Measurements from ENCODE around the gene DST. TPM values are rescaled to one million over a fixed set of nuclear protein-coding genes. Genes with fewer than 3 reads are reported as not detected.

DST gene
- total RNA-seq, 1 experiment from 2014 or later = 76.0 TPM

GRCh38 chr6:56419191-56419590 lies 223.5 kb downstream of the DST start:
- Mint-ChIP-seq H3K36me3 (ENCODE audit: insufficient read depth, unreplicated experiment) (no peaks in the 10 kb centered on the region), H3K4me3 (ENCODE audit: unreplicated experiment) (no peak overlapping the region), H3K27me3 (ENCODE audit: insufficient read depth, unreplicated experiment) (no peaks in the 10 kb centered on the region), H3K27ac (ENCODE audit: unreplicated experiment) (no peak overlapping the region), H3K9me3 (ENCODE audit: unreplicated experiment) (no peaks in the 10 kb centered on the region), H3K4me1 (ENCODE audit: low read depth, unreplicated experiment) (peaks cover 6% of the 10 kb centered on the region)
- BruUV-seq (replicated peaks) = no TSS peak
- Histone ChIP-seq H3K4me3 (ENCODE audit: low read depth, low read length) (no peak overlapping the region), H3K36me3 (ENCODE audit: control insufficient read depth, insufficient read depth, low read length) (no peaks in the 10 kb centered on the region), H3K9me3 (no peaks in the 10 kb centered on the region), H3K27me3 (replicated peaks; ENCODE audit: control insufficient read depth, insufficient read depth, low read length) (no peaks in the 10 kb centered on the region), H3K4me1 (no peaks in the 10 kb centered on the region)
- intact Hi-C loops (cut with micrococcal nuclease; ENCODE audit: unreplicated experiment) = no loop called here
- no peak for TF ChIP-seq CTCF (IDR thresholded peaks at IDR 0.05; ENCODE audit: insufficient read depth in 1 of 2, low read depth in 1 of 2, low read length in 1 of 2, severe bottlenecking in 1 of 2, unreplicated experiment in 1 of 2)
- CTCF ChIA-PET = no interaction called here
- DNase-seq = no peak
- POLR2A ChIA-PET = no interaction called here

GRCh38 chr6:56417823-56418222 lies 224.9 kb downstream of the DST start:
- Mint-ChIP-seq H3K36me3 (ENCODE audit: insufficient read depth, unreplicated experiment) (no peaks in the 10 kb centered on the region), H3K27ac (ENCODE audit: unreplicated experiment) (no peak overlapping the region), H3K27me3 (ENCODE audit: insufficient read depth, unreplicated experiment) (no peaks in the 10 kb centered on the region), H3K4me3 (ENCODE audit: unreplicated experiment) (no peak overlapping the region), H3K4me1 (ENCODE audit: low read depth, unreplicated experiment) (peaks cover 6% of the 10 kb centered on the region), H3K9me3 (ENCODE audit: unreplicated experiment) (no peaks in the 10 kb centered on the region)
- no peaks in the 10 kb centered on the region for H3K36me3 ChIP-seq (ENCODE audit: control insufficient read depth, insufficient read depth, low read length)
- H3K4me3 ChIP-seq (ENCODE audit: low read depth, low read length) = no peak overlapping the region
- intact Hi-C loops (cut with micrococcal nuclease; ENCODE audit: unreplicated experiment) = loop anchor here (1.0 kb wide), 1 partner anchor 48 kb away; no protein-coding TSS in a partner anchor
- no TSS peak for BruUV-seq (replicated peaks)
- H3K4me1 ChIP-seq = no peaks in the 10 kb centered on the region
- DNase-seq = peak in 1 of 2 experiments; percentile 15
- peak; percentile 23 to 49 for TF ChIP-seq CTCF (IDR thresholded peaks at IDR 0.05; ENCODE audit: insufficient read depth in 1 of 2, low read depth in 1 of 2, low read length in 1 of 2, severe bottlenecking in 1 of 2, unreplicated experiment in 1 of 2)
- ChIA-PET POLR2A (no interaction called here), CTCF (interaction anchor here (1.0 to 2.1 kb wide), 2 partner anchors 47 to 131 kb away, joined by 3 to 8 read pairs; no protein-coding TSS in a partner anchor)
- H3K27me3 ChIP-seq (replicated peaks; ENCODE audit: control insufficient read depth, insufficient read depth, low read length) = no peaks in the 10 kb centered on the region
- H3K9me3 ChIP-seq = no peaks in the 10 kb centered on the region

DNA sequence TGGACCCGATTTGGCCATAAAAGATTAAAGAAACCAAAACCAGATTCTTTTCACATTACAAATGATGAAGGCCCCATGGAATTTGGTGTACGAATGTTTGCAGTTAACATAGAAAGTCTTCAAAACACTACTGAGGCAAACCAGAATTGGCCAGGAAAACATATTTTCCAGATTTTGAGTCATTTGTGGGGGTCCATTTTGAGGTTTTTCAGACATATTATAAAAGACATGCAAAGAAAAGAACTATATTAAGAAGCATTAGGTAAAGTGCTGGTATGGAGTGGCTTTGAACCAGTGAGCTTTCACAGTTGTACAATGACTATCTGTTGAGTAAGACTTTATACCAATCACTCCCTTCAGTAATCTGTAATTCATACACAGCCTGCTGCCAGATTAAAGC lies 226.4 kb downstream of the DST start:
- Histone ChIP-seq H3K36me3 (ENCODE audit: control insufficient read depth, insufficient read depth, low read length) (no peaks in the 10 kb centered on the region), H3K4me3 (ENCODE audit: low read depth, low read length) (no peak overlapping the region), H3K9me3 (no peaks in the 10 kb centered on the region), H3K4me1 (peaks cover 7% of the 10 kb centered on the region), H3K27me3 (replicated peaks; ENCODE audit: control insufficient read depth, insufficient read depth, low read length) (no peaks in the 10 kb centered on the region)
- TF ChIP-seq CTCF (IDR thresholded peaks at IDR 0.05; ENCODE audit: insufficient read depth in 1 of 2, low read depth in 1 of 2, low read length in 1 of 2, severe bottlenecking in 1 of 2, unreplicated experiment in 1 of 2) = no peak
- H3K4me3 Mint-ChIP-seq (ENCODE audit: unreplicated experiment) = no peak overlapping the region
- DNase-seq = no peak
- peaks cover 14% of the 10 kb centered on the region for H3K4me1 Mint-ChIP-seq (ENCODE audit: low read depth, unreplicated experiment)
- BruUV-seq (replicated peaks) = no TSS peak
- POLR2A ChIA-PET = no interaction called here
- no peaks in the 10 kb centered on the region for H3K36me3 Mint-ChIP-seq (ENCODE audit: insufficient read depth, unreplicated experiment)
- CTCF ChIA-PET = interaction anchor here (2.1 kb wide), 1 partner anchor 46 kb away, joined by 8 read pairs; no protein-coding TSS in a partner anchor
- intact Hi-C loops (cut with micrococcal nuclease; ENCODE audit: unreplicated experiment) = no loop called here
- H3K27me3 Mint-ChIP-seq (ENCODE audit: insufficient read depth, unreplicated experiment) = no peaks in the 10 kb centered on the region
- H3K9me3 Mint-ChIP-seq (ENCODE audit: unreplicated experiment) = peaks cover 2% of the 10 kb centered on the region
- no peak overlapping the region for H3K27ac Mint-ChIP-seq (ENCODE audit: unreplicated experiment)

Measured in Caco-2 (cell line).